Measurements from ENCODE around the gene ARMC7. TPM values are rescaled to one million over a fixed set of nuclear protein-coding genes. Genes with fewer than 3 reads are reported as not detected.
"Not testable (repeated sequence)": the region's sequence is repeated elsewhere in the genome, so short reads cannot be mapped to it uniquely, and the experiment has no call there.

Gene ARMC7
- total and polyA plus RNA-seq, 2 of the 13 experiments (the other 11 are each of a cell fraction or from before 2014, with no cell fraction given), result 3.9 to 4.2 TPM

GRCh38 chr17:75132018-75133000, 22.5 kb downstream of the ARMC7 start:
- 82% methylated on average over 40 of the region's 40 CpGs for WGBS (ENCODE audit: low lambda C conversion rate)
- H4K20me1 ChIP-seq (ENCODE audit: insufficient read depth, low read length); H3K9me3 ChIP-seq (ENCODE audit: low read length); DNase-seq (ENCODE audit: low spot score); H2AFZ ChIP-seq (ENCODE audit: low read length); in situ Hi-C loops (cut with HindIII; ENCODE audit: extremely low pct_ligation_motif_present, low pct_unique_long_range_greater_than_20kb); H3K27me3 ChIP-seq (ENCODE audit: control insufficient read depth in 1 of 2, insufficient read depth in 2 of 2, low read length in 2 of 2); ATAC-seq; FAIRE-seq; H3K79me2 ChIP-seq (ENCODE audit: insufficient read depth, low read length); BruUV-seq (replicated peaks); TF ChIP-seq EP300 (CRISPR knock-in tag; IDR thresholded peaks at IDR 0.05; ENCODE audit: borderline replicate concordance): not testable (repeated sequence)
- H3K36me3 ChIP-seq (replicated peaks in 1 of 2; ENCODE audit: control insufficient read depth in 1 of 2, insufficient read depth in 2 of 2, low read length in 2 of 2), result peaks cover 10 to 31% of the 10 kb centered on the region in 2 experiments
- peak overlapping the region; percentile 85 for H3K9ac ChIP-seq (ENCODE audit: insufficient read depth, low read depth, low read length)
- H3K4me3 ChIP-seq (replicated peaks in 1 of 3; ENCODE audit: insufficient read depth in 1 of 3, low read depth in 2 of 3, low read length in 3 of 3), result peak overlapping the region; percentile 77 to 96 (median 83)
- ChIA-PET POLR2A (interaction anchor here (0.7 to 3.1 kb wide), 37 partner anchors 9 to 648 kb away, joined by 3 to 23 read pairs (median 5); partner anchors contain the start of genes ARMC7, CDR2L, JPT1 and MIF4GD), CTCF (ENCODE audit: low intra/inter-chr PET ratio, low total read pairs) (interaction anchor here (1.3 to 2.8 kb wide), 2 partner anchors 18 to 69 kb away, joined by 3 to 26 read pairs; no protein-coding TSS in a partner anchor)
- intact Hi-C loops (cut with micrococcal nuclease; ENCODE audit: unreplicated experiment), result loop anchor here (5.0 kb wide), 1 partner anchor 70 kb away; no protein-coding TSS in a partner anchor
- H3K4me1 ChIP-seq (ENCODE audit: insufficient read depth, low read length), result peaks cover 26% of the 10 kb centered on the region
- peak overlapping the region; percentile 86 for H3K27ac ChIP-seq (ENCODE audit: extremely low read length, insufficient read depth, low read length)
- H3K4me2 ChIP-seq (ENCODE audit: low read depth, low read length), result peak overlapping the region; percentile 59
- peak; percentile 67; the same call in 1 of the 2 replicates for TF ChIP-seq ZBTB4 (CRISPR knock-in tag; IDR thresholded peaks at IDR 0.05; ENCODE audit: borderline replicate concordance)
- peak; percentile 59; the same call in 1 of the 2 replicates for TF ChIP-seq ZBTB33 (CRISPR knock-in tag; IDR thresholded peaks at IDR 0.05)
- 0 out of 2 replicates have a peak, but pooled peaks have one; percentile 49 for TF ChIP-seq ZBTB37 (CRISPR knock-in tag; IDR thresholded peaks at IDR 0.05)
- TF ChIP-seq ELF3 (CRISPR knock-in tag; IDR thresholded peaks at IDR 0.05), result 0 out of 2 replicates have a peak, but pooled peaks have one; percentile 10
- TF ChIP-seq NBN (conservative IDR thresholded peaks at IDR 0.05), result 0 out of 2 replicates have a peak, but pooled peaks have one; percentile 27
- peak; percentile 34; the same call in 1 of the 2 replicates for TF ChIP-seq MTF2 (CRISPR knock-in tag; IDR thresholded peaks at IDR 0.05; ENCODE audit: borderline replicate concordance)
- 0 out of 2 replicates have a peak, but pooled peaks have one; percentile 16 for TF ChIP-seq FOXC1 (CRISPR knock-in tag; IDR thresholded peaks at IDR 0.05; ENCODE audit: borderline replicate concordance)
- TF ChIP-seq EP300 (IDR thresholded peaks at IDR 0.05; ENCODE audit: low read depth in 2 of 2, low read length in 2 of 2), result 0 out of 4 replicates have a peak, but pooled peaks of 1 of the 2 experiments have one; percentile 1
- 0 out of 2 replicates have a peak, but pooled peaks have one; percentile 50 for TF ChIP-seq ZNF703 (CRISPR knock-in tag; IDR thresholded peaks at IDR 0.05; ENCODE audit: borderline replicate concordance)
- peak; percentile 18; the same call in 1 of the 2 replicates for TF ChIP-seq GATAD2A (CRISPR knock-in tag; IDR thresholded peaks at IDR 0.05)
- TF ChIP-seq ZNF772 (CRISPR knock-in tag; IDR thresholded peaks at IDR 0.05), result 0 out of 2 replicates have a peak, but pooled peaks have one; percentile 49
- 0 out of 2 replicates have a peak, but pooled peaks have one; percentile 14 for TF ChIP-seq ZNF383 (CRISPR knock-in tag; IDR thresholded peaks at IDR 0.05; ENCODE audit: borderline replicate concordance)
- TF ChIP-seq ZNF670 (CRISPR knock-in tag; IDR thresholded peaks at IDR 0.05; ENCODE audit: borderline replicate concordance), result 0 out of 2 replicates have a peak, but pooled peaks have one; percentile 32
